HG02610 (cell line): ENCODE measurements around the gene CCDC85C.

Source experiments
- ATAC-seq: cut with Tn5 transposase; IDR thresholded peaks from one replicate; pipeline ENCODE4 v1.9.1; 2021; ENCODE audit warnings: mild to moderate bottlenecking, moderate library complexity; ENCODE audit not compliant: unreplicated experiment

The CCDC85C gene

GRCh38 chr14:99479906-99480869 is 123.8 kb downstream of the CCDC85C start, which contains the start of gene SETD3:
Gene SETD3 (minus strand): TSS chr14:99480859. CDS start chr14:99465805, 15,054 bp downstream.
- peak; percentile 9 for ATAC-seq

- no peak for ATAC-seq
Observed at GRCh38 chr14:99479160-99479905, 124.7 kb downstream of the CCDC85C start.

GRCh38 chr14:99478128-99478527 is 125.9 kb downstream of the CCDC85C start:
- no peak for ATAC-seq

- ATAC-seq, result no peak
Observed at GRCh38 chr14:99476864-99477263, 127.1 kb downstream of the CCDC85C start.

- ATAC-seq, result no peak
Observed at GRCh38 chr14:99475660-99476059, 128.3 kb downstream of the CCDC85C start.

DNA sequence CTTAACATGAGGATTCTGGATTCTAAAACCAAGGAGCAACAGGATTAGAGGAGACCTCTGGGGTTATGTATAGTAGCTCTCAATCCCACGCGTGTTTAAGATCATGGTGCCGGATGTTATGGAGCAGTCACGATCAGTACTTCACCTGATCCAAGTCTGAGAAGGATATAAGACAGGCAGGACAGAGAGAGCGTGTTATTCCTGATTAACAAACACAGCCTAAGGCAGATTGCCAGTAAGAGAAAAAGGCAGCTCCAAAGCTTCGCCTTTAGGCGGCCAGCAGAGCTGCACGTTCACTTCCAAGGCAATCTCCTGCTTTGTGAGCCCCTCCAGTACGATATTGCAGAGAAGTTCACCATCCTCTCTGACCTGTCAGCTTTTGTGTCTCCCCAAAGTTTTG is 128.8 kb downstream of the CCDC85C start:
- no peak for ATAC-seq

GRCh38 chr14:99473458-99473857 is 130.5 kb downstream of the CCDC85C start:
- no peak for ATAC-seq

DNA sequence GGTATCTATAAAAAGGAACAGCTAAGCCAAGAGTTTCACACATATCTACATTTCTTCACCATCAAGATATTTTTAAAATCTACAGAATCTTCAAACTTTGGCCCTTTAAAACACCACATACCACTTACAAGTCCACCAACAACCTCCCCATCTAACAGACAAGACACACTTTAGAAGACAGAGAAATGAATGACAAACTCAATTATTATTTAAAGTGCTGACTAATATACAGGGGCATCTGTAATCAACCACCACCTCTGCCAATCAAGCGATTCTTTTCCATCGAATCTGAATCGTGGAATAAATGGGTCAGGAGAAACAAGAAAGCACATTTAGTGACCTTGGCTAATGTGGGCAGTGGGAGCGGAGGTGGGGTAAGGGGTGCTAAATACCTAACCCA is 131.1 kb downstream of the CCDC85C start:
- no peak for ATAC-seq

- ATAC-seq, result no peak
Observed at GRCh38 chr14:99471731-99472130, 132.3 kb downstream of the CCDC85C start.

- no peak for ATAC-seq
Observed at GRCh38 chr14:99468836-99469592, 135.0 kb downstream of the CCDC85C start.

GRCh38 chr14:99468081-99468480 is 135.9 kb downstream of the CCDC85C start:
- ATAC-seq, result no peak

GRCh38 chr14:99467336-99468078 is 136.5 kb downstream of the CCDC85C start:
- no peak for ATAC-seq

DNA sequence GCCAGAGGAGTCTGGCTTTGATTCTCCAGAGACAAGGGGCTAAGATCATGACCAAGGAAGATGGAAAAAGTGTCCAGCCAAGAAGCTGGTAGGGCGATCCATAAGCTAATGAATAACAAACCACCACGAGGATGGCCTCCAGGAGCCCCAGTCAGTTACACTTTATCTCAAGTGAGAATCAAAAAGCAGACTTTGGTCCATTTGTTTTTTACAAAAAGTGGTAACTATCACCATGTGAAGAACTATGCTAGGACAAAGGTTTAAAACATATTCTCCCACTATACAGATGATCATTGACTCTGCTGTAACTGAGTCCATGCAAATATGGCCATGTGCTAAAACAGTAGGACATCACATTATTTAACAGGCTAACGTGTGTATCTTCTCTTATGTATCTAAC is 137.2 kb downstream of the CCDC85C start:
- no peak for ATAC-seq

DNA sequence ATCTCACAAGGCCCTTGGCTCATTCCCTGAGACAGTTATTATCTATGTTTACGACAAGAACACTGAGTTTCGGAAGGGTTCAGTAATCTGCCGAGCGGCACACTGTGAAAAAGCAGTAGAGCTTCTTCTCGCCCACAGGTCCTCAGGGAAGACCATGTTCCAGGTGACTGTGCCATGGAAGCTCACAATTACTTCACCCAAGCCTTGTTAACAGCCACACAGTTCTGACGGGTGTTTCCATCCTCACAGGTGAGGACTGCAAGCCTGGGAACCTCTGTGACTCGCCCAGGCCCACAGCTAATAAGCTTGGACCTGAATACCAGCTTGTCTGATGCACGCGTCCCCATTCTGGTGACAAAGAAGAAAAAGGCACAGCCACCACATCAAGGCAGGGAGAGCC is 138.7 kb downstream of the CCDC85C start:
- no peak for ATAC-seq

- ATAC-seq, result no peak
Observed at GRCh38 chr14:99463974-99464373, 140.0 kb downstream of the CCDC85C start.

- no peak for ATAC-seq
Observed at GRCh38 chr14:99462210-99462609, 141.8 kb downstream of the CCDC85C start.

DNA sequence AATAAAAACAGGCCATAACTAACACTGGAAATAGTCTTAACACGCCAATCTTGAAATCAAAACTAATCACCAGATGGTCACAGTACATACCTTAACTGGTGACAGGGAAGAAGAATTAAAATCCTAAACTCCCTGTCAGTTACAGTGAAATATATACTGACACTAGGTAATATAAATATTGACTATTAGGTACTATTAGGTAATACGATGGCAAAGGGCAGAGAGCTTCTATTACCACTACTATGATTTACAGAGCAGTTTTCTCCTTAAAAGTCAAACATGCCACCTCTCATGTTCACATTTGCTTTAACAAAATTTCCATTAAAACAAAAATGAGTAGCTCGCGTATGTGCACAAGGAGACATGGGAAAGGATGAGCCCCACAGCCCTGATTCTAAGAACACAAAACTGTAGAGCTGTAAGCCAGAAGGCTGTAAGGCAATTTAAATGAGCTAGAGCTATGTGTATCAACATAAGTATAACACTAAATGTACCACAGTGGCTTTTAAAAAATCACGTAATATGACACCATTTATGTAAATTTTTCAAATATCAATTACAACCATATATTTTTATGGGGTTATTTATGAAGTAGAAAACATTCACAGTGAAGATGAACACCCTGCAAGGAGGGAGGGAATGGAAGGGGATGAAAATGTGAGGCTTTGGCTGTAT is 142.5 kb downstream of the CCDC85C start:
- ATAC-seq, result no peak

DNA sequence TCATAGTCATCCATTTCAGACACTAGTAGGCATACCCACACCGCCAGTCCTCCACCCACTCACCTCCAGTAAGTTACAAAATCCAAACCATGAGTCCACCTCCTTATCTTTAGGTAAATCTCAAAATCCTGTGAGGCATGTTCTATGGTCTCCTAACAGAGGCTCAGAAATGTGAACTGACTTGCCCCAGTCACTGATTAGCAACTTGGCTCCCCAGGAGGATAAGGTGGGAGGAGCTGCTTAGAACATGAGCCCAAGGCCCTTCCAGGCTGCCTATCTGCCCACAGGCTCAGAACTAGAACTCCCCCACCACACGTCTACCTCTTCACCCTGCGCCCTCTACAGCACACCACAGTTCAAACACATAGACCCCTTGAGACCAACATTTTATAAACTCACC is 143.2 kb downstream of the CCDC85C start:
- ATAC-seq, result no peak

GRCh38 chr14:99459481-99460100 is 144.4 kb downstream of the CCDC85C start:
- ATAC-seq, result no peak
